Measurements from ENCODE around the gene SMC5. TPM values are rescaled to one million over a fixed set of nuclear protein-coding genes. Genes with fewer than 3 reads are reported as not detected.
"Not testable (repeated sequence)": the region's sequence is repeated elsewhere in the genome, so short reads cannot be mapped to it uniquely, and the experiment has no call there.

SMC5 gene
- polyA plus RNA-seq, 4 donors = 8.4 to 35.4 (median 11.4) TPM

DNA sequence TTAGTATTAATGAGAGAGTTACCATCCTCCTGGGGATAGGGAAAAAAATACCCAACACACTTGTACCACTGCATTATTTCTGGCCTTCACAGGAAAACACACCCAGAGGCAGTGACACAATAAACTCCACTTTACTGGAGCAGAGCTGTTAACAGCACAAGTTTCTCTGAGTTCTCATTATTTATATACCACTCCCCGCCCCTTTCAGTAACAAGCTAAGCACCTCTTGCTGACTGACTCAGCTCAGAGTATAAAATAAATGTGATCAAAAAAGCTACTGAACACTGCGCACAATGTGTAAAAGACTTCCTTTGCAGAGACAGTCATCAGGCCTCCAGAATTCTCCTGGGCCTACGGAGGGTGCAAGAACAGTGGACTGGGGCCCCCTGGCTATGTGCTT lies 134.1 kb downstream of the SMC5 start:
- Histone ChIP-seq H3K4me1 (ENCODE audit: control insufficient read depth in 3 of 3, insufficient read depth in 2 of 3, low read depth in 1 of 3, low read length in 2 of 3) (peaks cover 0 to 14% (median 0%) of the 10 kb centered on the region in 3 donors), H3K4me3 (ENCODE audit: low read depth in 1 of 3, low read length in 3 of 3) (no peak overlapping the region), H3K9me3 (ENCODE audit: control insufficient read depth in 2 of 2, insufficient read depth in 1 of 2, low read depth in 1 of 2, low read length in 1 of 2) (no peaks in the 10 kb centered on the region), H3K27ac (ENCODE audit: low read depth in 1 of 3, low read length in 2 of 3) (no peak overlapping the region), H3K27me3 (ENCODE audit: control insufficient read depth in 3 of 3, insufficient read depth in 3 of 3, low read length in 3 of 3) (peaks cover 0 to 2% (median 0%) of the 10 kb centered on the region in 3 donors), H3K36me3 (ENCODE audit: control insufficient read depth in 3 of 3, insufficient read depth in 2 of 3, low read depth in 1 of 3, low read length in 3 of 3) (no peaks in the 10 kb centered on the region)
- no peak for FAIRE-seq
- 68 to 90% (median 86%) methylated on average over 3 of the region's 3 CpGs for WGBS, 3 donors
- DNase-seq = no peak

DNA sequence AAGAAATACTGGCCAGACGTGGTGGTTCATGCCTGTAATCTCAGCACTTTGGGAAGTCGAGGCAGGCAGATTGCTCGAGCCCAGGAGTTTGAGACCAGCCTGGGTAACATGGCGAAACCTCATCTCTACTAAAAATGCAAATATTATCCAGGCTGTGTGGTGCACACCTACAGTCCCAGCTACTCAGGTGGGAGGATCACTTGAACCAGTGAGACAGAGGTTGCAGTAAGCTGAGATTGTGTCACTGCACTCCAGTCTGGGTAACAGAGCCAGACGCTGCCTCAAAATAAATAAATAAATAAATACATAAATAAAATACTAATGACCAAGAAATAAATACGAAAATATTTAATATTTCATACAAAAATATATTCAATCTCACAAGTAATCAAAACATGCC lies 136.9 kb downstream of the SMC5 start:
- WGBS, 3 donors = 82 to 88% (median 84%) methylated on average over 6 of the region's 6 CpGs
- no peak overlapping the region for H3K27ac ChIP-seq (ENCODE audit: low read depth in 1 of 3, low read length in 2 of 3)
- FAIRE-seq (no peak), DNase-seq (no peak)
- peaks cover 0 to 13% (median 0%) of the 10 kb centered on the region in 3 donors for H3K4me1 ChIP-seq (ENCODE audit: control insufficient read depth in 3 of 3, insufficient read depth in 2 of 3, low read depth in 1 of 3, low read length in 2 of 3)
- H3K27me3 ChIP-seq (ENCODE audit: control insufficient read depth in 3 of 3, insufficient read depth in 3 of 3, low read length in 3 of 3) = peaks cover 0 to 2% (median 0%) of the 10 kb centered on the region in 3 donors
- no peak overlapping the region for H3K4me3 ChIP-seq (ENCODE audit: low read depth in 1 of 3, low read length in 3 of 3)
- no peaks in the 10 kb centered on the region for H3K36me3 ChIP-seq (ENCODE audit: control insufficient read depth in 3 of 3, insufficient read depth in 2 of 3, low read depth in 1 of 3, low read length in 3 of 3)
- H3K9me3 ChIP-seq (ENCODE audit: control insufficient read depth in 2 of 2, insufficient read depth in 1 of 2, low read depth in 1 of 2, low read length in 1 of 2) = no peaks in the 10 kb centered on the region

DNA sequence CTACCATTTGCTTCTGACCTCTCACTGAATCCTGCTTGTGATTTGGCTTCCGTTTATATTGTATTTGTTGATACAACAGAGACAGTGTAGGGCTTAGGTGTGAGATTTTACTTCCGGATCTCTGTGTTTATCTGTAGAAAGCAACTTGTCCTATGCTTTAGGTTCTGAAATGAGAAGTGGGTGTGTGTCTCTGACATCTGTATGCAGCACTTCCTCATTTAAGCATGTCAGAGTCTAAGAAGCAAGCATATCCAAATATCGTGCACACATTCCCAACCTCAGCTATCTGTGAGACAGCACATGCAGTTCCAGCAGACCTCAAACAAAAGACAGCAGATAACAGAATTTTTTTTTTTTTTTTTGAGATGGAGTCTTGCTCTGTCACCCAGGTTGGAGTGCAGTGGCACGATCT lies 139.4 kb downstream of the SMC5 start:
- no peaks in the 10 kb centered on the region for H3K27me3 ChIP-seq (ENCODE audit: control insufficient read depth in 3 of 3, insufficient read depth in 3 of 3, low read length in 3 of 3)
- no peak overlapping the region for H3K27ac ChIP-seq (ENCODE audit: low read depth in 1 of 3, low read length in 2 of 3)
- 24 to 30% (median 29%) methylated on average over 4 of the region's 4 CpGs for WGBS, 3 donors
- peaks cover 0 to 15% (median 0%) of the 10 kb centered on the region in 3 donors for H3K4me1 ChIP-seq (ENCODE audit: control insufficient read depth in 3 of 3, insufficient read depth in 2 of 3, low read depth in 1 of 3, low read length in 2 of 3)
- DNase-seq (peak in 1 of 2 donors; percentile 64), FAIRE-seq (no peak)
- H3K4me3 ChIP-seq (ENCODE audit: low read depth in 1 of 3, low read length in 3 of 3) = no peak overlapping the region
- H3K9me3 ChIP-seq (ENCODE audit: control insufficient read depth in 2 of 2, insufficient read depth in 1 of 2, low read depth in 1 of 2, low read length in 1 of 2) = no peaks in the 10 kb centered on the region
- no peaks in the 10 kb centered on the region for H3K36me3 ChIP-seq (ENCODE audit: control insufficient read depth in 3 of 3, insufficient read depth in 2 of 3, low read depth in 1 of 3, low read length in 3 of 3)

DNA sequence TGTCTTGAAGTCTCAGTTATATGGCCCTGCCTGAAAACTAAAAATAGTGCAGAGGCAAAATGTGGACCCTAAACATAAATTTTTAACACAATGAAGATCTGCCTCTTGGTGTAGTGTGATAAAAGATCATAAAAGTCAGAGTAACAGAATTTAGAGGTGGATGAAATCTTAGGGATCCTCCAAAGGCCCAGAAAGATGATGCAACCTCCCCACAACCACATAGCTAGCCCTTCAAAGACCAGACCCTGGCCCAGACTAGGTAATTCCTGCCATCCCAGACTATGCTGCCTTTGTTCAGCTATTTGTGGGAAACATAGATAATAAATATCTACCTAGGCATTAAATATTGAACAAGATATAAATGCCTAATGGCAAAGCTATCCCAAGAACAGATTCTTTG lies 140.4 kb downstream of the SMC5 start:
- DNase-seq (no peak), FAIRE-seq (no peak)
- peaks cover 0 to 19% (median under 1%) of the 10 kb centered on the region in 3 donors for H3K4me1 ChIP-seq (ENCODE audit: control insufficient read depth in 3 of 3, insufficient read depth in 2 of 3, low read depth in 1 of 3, low read length in 2 of 3)
- no peak overlapping the region for H3K4me3 ChIP-seq (ENCODE audit: low read depth in 1 of 3, low read length in 3 of 3)
- H3K27ac ChIP-seq (ENCODE audit: low read depth in 1 of 3, low read length in 2 of 3) = peak overlapping the region in 1 of 3 donors; percentile 64
- H3K9me3 ChIP-seq (ENCODE audit: control insufficient read depth in 2 of 2, insufficient read depth in 1 of 2, low read depth in 1 of 2, low read length in 1 of 2) = peaks cover 0 to 4% of the 10 kb centered on the region in 2 donors
- no peaks in the 10 kb centered on the region for H3K36me3 ChIP-seq (ENCODE audit: control insufficient read depth in 3 of 3, insufficient read depth in 2 of 3, low read depth in 1 of 3, low read length in 3 of 3)
- H3K27me3 ChIP-seq (ENCODE audit: control insufficient read depth in 3 of 3, insufficient read depth in 3 of 3, low read length in 3 of 3) = no peaks in the 10 kb centered on the region

DNA sequence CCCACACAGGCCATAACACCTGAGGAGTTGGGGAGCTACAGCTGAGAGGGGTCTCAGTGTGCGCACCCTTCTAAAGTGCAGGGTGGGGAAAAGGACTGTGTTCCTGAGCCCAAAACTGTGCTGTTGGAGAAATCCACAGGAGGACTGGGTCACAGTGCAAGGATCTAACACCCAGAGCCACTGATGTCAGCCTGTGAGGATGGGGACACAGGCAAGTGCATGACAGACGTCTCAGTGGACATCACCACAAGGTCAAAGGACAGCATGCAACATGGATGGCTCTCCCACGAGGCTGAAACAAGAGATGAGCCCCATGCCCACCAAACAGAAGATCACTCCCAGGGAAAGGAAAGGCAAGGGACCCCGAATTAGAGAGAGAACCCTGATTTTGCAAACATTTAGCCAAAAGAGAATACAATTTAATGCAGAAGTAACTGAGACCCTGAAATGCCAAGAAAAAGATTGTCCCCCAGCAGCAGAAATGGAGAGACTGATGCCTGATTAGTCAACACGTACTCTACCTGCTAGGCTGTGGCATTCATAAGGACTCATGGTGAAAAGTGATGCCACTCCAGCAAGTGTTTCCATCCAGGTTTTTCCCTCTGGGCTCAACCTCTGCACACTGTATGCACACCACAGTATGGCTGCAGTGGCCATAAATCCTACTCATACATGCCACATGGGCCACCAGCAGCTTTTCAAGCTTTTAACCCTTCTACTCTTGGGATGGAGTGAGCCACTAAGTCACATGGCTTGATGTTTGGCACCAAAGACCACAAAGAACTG lies 141.5 kb downstream of the SMC5 start:
- WGBS, 3 donors = 80 to 84% (median 80%) methylated on average over 5 of the region's 5 CpGs
- H3K36me3 ChIP-seq (ENCODE audit: control insufficient read depth in 3 of 3, insufficient read depth in 2 of 3, low read depth in 1 of 3, low read length in 3 of 3) = no peaks in the 10 kb centered on the region
- FAIRE-seq = no peak
- H3K27me3 ChIP-seq (ENCODE audit: control insufficient read depth in 3 of 3, insufficient read depth in 3 of 3, low read length in 3 of 3) = no peaks in the 10 kb centered on the region
- peaks cover 0 to 24% (median 3%) of the 10 kb centered on the region in 3 donors for H3K4me1 ChIP-seq (ENCODE audit: control insufficient read depth in 3 of 3, insufficient read depth in 2 of 3, low read depth in 1 of 3, low read length in 2 of 3)
- H3K4me3 ChIP-seq (ENCODE audit: low read depth in 1 of 3, low read length in 3 of 3) = no peak overlapping the region
- peaks cover 0 to 4% of the 10 kb centered on the region in 2 donors for H3K9me3 ChIP-seq (ENCODE audit: control insufficient read depth in 2 of 2, insufficient read depth in 1 of 2, low read depth in 1 of 2, low read length in 1 of 2)
- no peak overlapping the region for H3K27ac ChIP-seq (ENCODE audit: low read depth in 1 of 3, low read length in 2 of 3)
- DNase-seq = no peak

DNA sequence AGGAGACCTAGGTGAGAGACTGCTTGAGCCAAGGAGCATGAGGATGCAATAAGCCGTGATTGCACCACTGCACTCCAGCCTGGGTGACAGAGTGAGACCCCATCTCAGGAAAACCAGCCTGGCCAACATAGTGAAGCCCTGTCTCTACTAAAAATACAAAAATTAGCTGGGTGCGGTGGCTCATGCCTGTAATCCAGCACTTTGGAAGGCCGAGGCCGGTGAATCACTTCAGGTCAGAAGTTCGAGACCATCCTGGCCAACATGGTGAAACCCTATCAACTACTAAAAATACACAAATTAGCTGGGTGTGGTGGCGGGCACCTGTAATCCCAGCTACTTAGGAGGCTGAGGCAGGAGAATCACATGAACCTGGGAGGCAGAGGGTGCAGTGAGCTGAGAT lies 142.5 kb downstream of the SMC5 start:
- DNase-seq; H3K27ac ChIP-seq (ENCODE audit: low read depth in 1 of 3, low read length in 2 of 3); H3K36me3 ChIP-seq (ENCODE audit: control insufficient read depth in 3 of 3, insufficient read depth in 2 of 3, low read depth in 1 of 3, low read length in 3 of 3); FAIRE-seq; H3K27me3 ChIP-seq (ENCODE audit: control insufficient read depth in 3 of 3, insufficient read depth in 3 of 3, low read length in 3 of 3); H3K9me3 ChIP-seq (ENCODE audit: control insufficient read depth in 2 of 2, insufficient read depth in 1 of 2, low read depth in 1 of 2, low read length in 1 of 2); H3K4me3 ChIP-seq (ENCODE audit: low read depth in 1 of 3, low read length in 3 of 3): not testable (repeated sequence)
- WGBS, 3 donors = 93 to 95% (median 95%) methylated on average over 6 of the region's 6 CpGs
- H3K4me1 ChIP-seq (ENCODE audit: control insufficient read depth in 3 of 3, insufficient read depth in 2 of 3, low read depth in 1 of 3, low read length in 2 of 3) = peaks cover 2 to 33% (median 6%) of the 10 kb centered on the region in 3 donors

DNA sequence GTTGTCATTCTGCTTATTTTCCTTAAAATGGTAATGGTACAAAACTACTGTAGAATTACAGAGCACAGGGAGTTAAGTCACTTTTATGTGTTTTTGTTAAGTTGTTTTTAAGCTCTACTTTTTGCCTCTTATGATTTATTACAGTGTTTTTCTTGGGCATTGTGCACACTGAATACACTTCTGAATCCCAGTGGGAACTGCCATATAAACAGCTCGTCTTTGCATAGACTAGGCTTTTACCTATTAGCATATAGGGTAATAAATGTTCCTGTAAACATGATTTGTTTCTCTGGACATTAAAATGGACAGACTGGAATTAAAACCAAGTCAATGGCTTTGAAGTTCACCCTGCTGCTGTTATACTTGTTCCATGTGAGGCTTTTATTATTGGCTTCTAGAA lies 143.4 kb downstream of the SMC5 start:
- Histone ChIP-seq H3K4me3 (ENCODE audit: low read depth in 1 of 3, low read length in 3 of 3) (no peak overlapping the region), H3K27me3 (ENCODE audit: control insufficient read depth in 3 of 3, insufficient read depth in 3 of 3, low read length in 3 of 3) (no peaks in the 10 kb centered on the region), H3K36me3 (ENCODE audit: control insufficient read depth in 3 of 3, insufficient read depth in 2 of 3, low read depth in 1 of 3, low read length in 3 of 3) (no peaks in the 10 kb centered on the region), H3K27ac (ENCODE audit: low read depth in 1 of 3, low read length in 2 of 3) (no peak overlapping the region), H3K4me1 (ENCODE audit: control insufficient read depth in 3 of 3, insufficient read depth in 2 of 3, low read depth in 1 of 3, low read length in 2 of 3) (peaks cover 3 to 39% (median 7%) of the 10 kb centered on the region in 3 donors), H3K9me3 (ENCODE audit: control insufficient read depth in 2 of 2, insufficient read depth in 1 of 2, low read depth in 1 of 2, low read length in 1 of 2) (peaks cover 0 to 4% of the 10 kb centered on the region in 2 donors)
- WGBS, 3 donors = 67 to 89% (median 78%) methylated on average over 1 of the region's 1 CpG
- FAIRE-seq (no peak), DNase-seq (no peak)

DNA sequence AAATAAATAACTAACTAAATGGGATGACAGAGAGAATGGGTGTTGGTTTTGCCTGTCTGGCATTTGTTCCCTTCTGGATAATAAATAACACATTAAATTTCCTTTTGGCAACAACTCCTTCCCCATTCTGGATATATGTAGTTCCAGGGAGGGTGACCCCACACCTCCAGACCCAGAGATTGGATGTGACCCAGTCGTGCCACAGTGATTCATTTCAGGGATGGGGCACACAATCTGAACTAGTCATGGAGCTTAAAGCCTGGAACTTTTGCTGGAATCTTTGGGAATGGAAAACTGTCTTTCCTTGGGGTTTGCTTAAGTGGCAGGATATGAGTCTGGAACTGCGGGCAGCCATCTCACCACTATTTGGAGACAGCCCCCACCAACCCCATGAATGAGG lies 144.4 kb downstream of the SMC5 start:
- Histone ChIP-seq H3K9me3 (ENCODE audit: control insufficient read depth in 2 of 2, insufficient read depth in 1 of 2, low read depth in 1 of 2, low read length in 1 of 2) (peaks cover 0 to 4% of the 10 kb centered on the region in 2 donors), H3K27me3 (ENCODE audit: control insufficient read depth in 3 of 3, insufficient read depth in 3 of 3, low read length in 3 of 3) (no peaks in the 10 kb centered on the region), H3K4me3 (ENCODE audit: low read depth in 1 of 3, low read length in 3 of 3) (no peak overlapping the region), H3K36me3 (ENCODE audit: control insufficient read depth in 3 of 3, insufficient read depth in 2 of 3, low read depth in 1 of 3, low read length in 3 of 3) (no peaks in the 10 kb centered on the region), H3K27ac (ENCODE audit: low read depth in 1 of 3, low read length in 2 of 3) (peak overlapping the region in 1 of 3 donors; percentile 73), H3K4me1 (ENCODE audit: control insufficient read depth in 3 of 3, insufficient read depth in 2 of 3, low read depth in 1 of 3, low read length in 2 of 3) (peaks cover 3 to 41% (median 7%) of the 10 kb centered on the region in 3 donors)
- no peak for FAIRE-seq
- DNase-seq = no peak
- 65 to 77% (median 76%) methylated on average over 2 of the region's 2 CpGs for WGBS, 3 donors

Measured in small intestine (tissue), 7 donors.